ELF-1 (cell line): ENCODE measurements around the gene VPS26A.

Source experiments
- DNase-seq: peaks from one replicate; pipeline ENCODE4 v3.0.0-alpha.2; 2016; ENCODE audit warnings: low read depth, low spot score

VPS26A gene

GRCh38 chr10:69123747-69124562 lies at the start of gene VPS26A:
Gene VPS26A (plus strand): TSS chr10:69124178. CDS start chr10:69124278, 100 bp downstream.
- peak; percentile 98 for DNase-seq

DNA sequence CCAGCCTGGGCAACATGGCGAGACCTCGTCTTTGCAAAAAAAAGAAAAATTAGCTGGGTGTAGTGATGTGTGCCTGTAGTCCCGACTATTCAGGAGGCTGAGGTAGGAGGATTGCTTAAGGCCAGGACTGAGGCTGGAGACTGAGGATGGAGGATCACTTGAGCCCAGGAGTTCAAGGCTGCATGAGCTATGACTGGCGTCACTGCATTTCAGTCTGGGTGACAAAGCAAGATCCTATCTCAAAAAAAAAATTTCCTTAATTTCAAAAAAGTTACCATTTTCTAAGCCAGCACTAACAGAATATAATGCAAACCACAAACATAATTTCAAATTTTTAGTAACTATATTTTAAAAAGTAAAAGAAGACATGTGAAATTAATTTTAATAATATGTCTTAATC lies 49.4 kb upstream of the VPS26A start:
- DNase-seq: no peak

GRCh38 chr10:69075431-69075830 lies 48.5 kb upstream of the VPS26A start:
- no peak for DNase-seq

GRCh38 chr10:69078311-69078710 lies 45.7 kb upstream of the VPS26A start:
- DNase-seq: no peak

DNA sequence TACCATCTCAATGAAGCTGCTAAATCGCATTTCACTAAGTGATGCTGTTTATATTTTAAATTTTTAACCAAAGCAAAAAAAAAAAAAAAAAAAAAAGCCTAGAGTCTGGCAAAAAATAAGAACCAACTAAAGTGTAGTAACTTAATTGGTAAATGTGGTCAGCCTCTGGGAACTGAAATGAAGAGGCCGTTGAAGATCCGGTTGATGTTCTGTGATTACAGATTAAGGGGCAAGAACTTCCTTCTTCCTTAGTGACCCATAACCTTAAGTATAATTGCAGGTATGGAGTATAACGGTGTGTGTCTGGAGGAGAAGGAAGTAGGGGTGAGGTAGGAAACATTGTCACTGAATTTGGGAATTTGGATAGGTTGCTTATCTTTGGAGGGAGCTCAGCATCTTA lies 43.8 kb upstream of the VPS26A start:
- DNase-seq: no peak

GRCh38 chr10:69086001-69086509 lies 37.9 kb upstream of the VPS26A start:
- no peak for DNase-seq

GRCh38 chr10:69087590-69088470 lies 36.1 kb upstream of the VPS26A start, which contains the start of gene SRGN:
Gene SRGN (plus strand): TSS chr10:69088103. CDS start chr10:69088158, 55 bp downstream.
- no peak for DNase-seq

DNA sequence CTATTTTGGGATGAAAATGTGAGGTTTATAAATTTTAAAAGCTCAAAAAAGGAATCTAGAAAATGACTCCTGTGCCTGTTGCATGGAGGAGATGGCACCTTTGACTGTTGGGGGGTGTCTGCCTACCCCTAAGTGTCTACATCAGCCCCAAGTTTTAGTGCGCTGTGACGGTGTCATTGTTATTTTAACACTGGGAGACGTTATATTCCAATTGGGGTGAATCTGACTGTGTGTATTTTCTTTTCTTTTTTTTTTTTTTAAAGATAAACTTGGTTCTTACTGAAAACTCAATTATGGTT lies 35.6 kb upstream of the VPS26A start:
- DNase-seq: no peak

DNA sequence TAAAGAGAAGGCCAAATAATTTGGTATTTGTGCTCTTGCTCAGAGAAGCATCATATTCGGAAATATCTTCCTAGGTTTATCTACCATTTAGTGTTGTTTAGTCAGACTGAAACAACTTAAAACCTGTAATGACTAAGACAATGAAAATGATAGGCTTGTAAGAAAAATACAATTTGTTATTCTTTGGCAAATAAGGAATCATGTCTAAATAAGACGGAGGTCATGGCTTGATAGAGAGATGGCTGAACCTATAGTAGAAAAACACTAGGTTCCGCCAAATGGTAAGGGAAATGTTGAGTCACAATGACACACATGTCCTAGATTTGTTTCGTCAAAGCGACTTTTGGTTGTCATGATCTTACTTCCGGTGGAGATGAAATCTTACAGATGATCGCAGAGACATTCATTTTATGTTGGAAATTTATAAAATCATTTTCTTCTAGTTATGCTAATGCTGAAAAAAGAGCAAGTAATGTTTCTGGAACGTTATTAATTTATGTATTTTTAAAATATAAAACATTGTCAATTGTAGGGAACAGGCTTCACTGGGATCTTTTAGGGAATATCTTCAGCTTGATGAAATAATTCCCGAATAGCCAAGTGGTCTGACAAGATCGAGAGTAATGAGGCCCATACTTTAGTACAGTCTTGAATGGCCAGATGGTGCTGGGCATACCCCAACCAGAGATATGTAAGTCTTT lies 35.0 kb upstream of the VPS26A start:
- no peak for DNase-seq

- DNase-seq: no peak
Measured at GRCh38 chr10:69089638-69090599, 34.1 kb upstream of the VPS26A start.

- no peak for DNase-seq
Measured at GRCh38 chr10:69090685-69091084, 33.3 kb upstream of the VPS26A start.

DNA sequence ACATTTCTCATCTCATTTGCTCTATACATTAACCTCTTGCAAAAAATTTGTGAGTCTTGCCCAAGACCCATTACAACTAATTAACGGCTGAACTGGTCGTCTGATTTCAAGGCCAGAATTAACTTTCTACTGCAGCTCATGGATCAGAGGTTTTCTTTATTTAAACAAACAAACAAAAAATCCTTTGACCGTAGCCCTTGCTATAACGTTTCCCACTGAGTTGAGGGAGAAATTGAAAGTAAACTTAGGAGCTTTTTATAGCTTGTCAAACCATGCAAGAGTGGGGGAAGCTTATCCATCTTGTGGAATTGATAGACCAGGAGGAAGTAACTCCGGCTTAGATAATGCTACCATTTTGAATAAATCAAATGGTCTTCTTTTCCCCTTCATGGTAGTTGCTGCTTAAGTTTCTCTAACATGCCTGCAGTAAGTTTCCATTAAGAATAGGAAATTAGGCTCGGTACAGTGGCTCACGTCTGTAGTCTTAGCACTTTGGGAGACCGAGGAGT lies 32.8 kb upstream of the VPS26A start:
- no peak for DNase-seq

- peak; percentile 85 for DNase-seq
Measured at GRCh38 chr10:69092959-69093850, 30.8 kb upstream of the VPS26A start.

GRCh38 chr10:69093933-69094332 lies 30.0 kb upstream of the VPS26A start:
- DNase-seq: no peak

GRCh38 chr10:69096045-69096444 lies 27.9 kb upstream of the VPS26A start:
- DNase-seq: no peak

DNA sequence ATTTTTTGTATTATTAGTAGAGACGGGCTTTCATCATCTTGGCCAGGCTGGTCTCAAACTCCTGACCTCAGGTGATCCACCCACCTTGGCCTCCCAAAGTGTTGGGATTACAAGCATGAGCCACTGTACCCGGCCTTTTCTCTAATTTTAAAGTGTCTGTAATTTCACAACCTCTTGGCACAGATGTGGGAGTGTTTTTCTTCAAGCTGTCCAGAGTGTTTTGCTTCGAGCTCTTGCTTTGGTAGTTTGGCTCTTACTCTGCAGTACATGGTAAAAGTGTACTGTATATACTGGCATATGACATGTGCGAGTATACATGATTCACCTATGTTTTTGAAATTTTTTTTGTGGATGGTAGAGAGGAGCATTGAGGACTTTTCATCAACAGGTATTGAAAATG lies 26.2 kb upstream of the VPS26A start:
- DNase-seq: no peak

- peak; percentile 22 for DNase-seq
Measured at GRCh38 chr10:69100136-69100872, 23.7 kb upstream of the VPS26A start.

GRCh38 chr10:69101451-69102095 lies 22.4 kb upstream of the VPS26A start:
- DNase-seq: no peak
